ENCODE measurements around the gene OSGIN1. TPM values are rescaled to one million over a fixed set of nuclear protein-coding genes. Genes with fewer than 3 reads are reported as not detected.
"Not testable (repeated sequence)": the region's sequence is repeated elsewhere in the genome, so short reads cannot be mapped to it uniquely, and the experiment has no call there.

The OSGIN1 gene
- total RNA-seq, 2 experiments from 2014 or later = 2.1 to 2.6 TPM

DNA sequence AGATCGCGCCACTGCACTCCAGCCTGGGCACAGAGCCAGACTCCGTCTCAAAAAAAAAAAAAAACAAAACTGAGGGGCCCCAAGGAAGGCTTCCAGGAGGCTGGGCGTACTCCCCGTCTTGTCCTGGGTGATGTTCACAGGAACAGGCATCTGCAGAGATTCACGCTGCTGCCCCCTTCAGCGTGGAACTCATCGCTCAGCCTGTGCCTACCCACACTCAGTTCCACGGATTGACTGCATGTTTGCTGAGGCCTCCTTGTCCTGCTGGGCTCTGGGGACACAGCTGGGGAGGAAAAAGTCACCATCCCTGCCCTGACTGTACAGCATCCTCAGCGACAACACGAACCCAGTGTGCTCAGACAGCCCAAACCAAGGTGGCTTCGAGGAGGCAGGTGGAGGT, 12.9 kb upstream of the OSGIN1 start:
- ChIA-PET POLR2A (no interaction called here), CTCF (no interaction called here)
- no peaks in the 10 kb centered on the region for H3K36me3 ChIP-seq (ENCODE audit: insufficient read depth, low read length)
- no peaks in the 10 kb centered on the region for H3K27me3 ChIP-seq (ENCODE audit: control insufficient read depth in 1 of 2, insufficient read depth in 2 of 2, low read length in 2 of 2)
- H3K4me3 ChIP-seq (ENCODE audit: low read length) = no peak overlapping the region
- no peak overlapping the region for H3K4me3 Mint-ChIP-seq
- no peak overlapping the region for H3K27ac ChIP-seq (ENCODE audit: low read depth in 1 of 2, low read length in 2 of 2)
- ATAC-seq (ENCODE audit: poor library complexity) (no peak), DNase-seq (no peak)
- TF ChIP-seq, protein P1, sequence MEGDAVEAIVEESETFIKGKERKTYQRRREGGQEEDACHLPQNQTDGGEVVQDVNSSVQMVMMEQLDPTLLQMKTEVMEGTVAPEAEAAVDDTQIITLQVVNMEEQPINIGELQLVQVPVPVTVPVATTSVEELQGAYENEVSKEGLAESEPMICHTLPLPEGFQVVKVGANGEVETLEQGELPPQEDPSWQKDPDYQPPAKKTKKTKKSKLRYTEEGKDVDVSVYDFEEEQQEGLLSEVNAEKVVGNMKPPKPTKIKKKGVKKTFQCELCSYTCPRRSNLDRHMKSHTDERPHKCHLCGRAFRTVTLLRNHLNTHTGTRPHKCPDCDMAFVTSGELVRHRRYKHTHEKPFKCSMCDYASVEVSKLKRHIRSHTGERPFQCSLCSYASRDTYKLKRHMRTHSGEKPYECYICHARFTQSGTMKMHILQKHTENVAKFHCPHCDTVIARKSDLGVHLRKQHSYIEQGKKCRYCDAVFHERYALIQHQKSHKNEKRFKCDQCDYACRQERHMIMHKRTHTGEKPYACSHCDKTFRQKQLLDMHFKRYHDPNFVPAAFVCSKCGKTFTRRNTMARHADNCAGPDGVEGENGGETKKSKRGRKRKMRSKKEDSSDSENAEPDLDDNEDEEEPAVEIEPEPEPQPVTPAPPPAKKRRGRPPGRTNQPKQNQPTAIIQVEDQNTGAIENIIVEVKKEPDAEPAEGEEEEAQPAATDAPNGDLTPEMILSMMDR (IDR thresholded peaks at IDR 0.05) = no peak
- intact Hi-C loops (cut with DNase I, micrococcal nuclease) = no loop called here
- H3K9me3 ChIP-seq (ENCODE audit: control insufficient read depth in 1 of 2, insufficient read depth in 1 of 2, low read length in 2 of 2) = no peaks in the 10 kb centered on the region
- H3K27me3 Mint-ChIP-seq = no peaks in the 10 kb centered on the region
- H3K4me1 ChIP-seq (ENCODE audit: insufficient read depth, low read length) = no peaks in the 10 kb centered on the region
- H3K27ac Mint-ChIP-seq = no peak overlapping the region
- peaks cover 3% of the 10 kb centered on the region for H3K36me3 Mint-ChIP-seq (ENCODE audit: low read depth)
- peaks cover 4% of the 10 kb centered on the region for H3K4me1 Mint-ChIP-seq (ENCODE audit: low read depth)
- H3K9me3 Mint-ChIP-seq = no peaks in the 10 kb centered on the region

GRCh38 chr16:83940630-83941378, 12.2 kb upstream of the OSGIN1 start:
- H3K27ac Mint-ChIP-seq = no peak overlapping the region
- no peak overlapping the region for H3K4me3 ChIP-seq (ENCODE audit: low read length)
- no peaks in the 10 kb centered on the region for H3K9me3 ChIP-seq (ENCODE audit: control insufficient read depth in 1 of 2, insufficient read depth in 1 of 2, low read length in 2 of 2)
- ATAC-seq (ENCODE audit: poor library complexity) (no peak), DNase-seq (no peak)
- no peaks in the 10 kb centered on the region for H3K9me3 Mint-ChIP-seq
- no peaks in the 10 kb centered on the region for H3K36me3 ChIP-seq (ENCODE audit: insufficient read depth, low read length)
- H3K4me1 ChIP-seq (ENCODE audit: insufficient read depth, low read length) = no peaks in the 10 kb centered on the region
- no peaks in the 10 kb centered on the region for H3K27me3 ChIP-seq (ENCODE audit: control insufficient read depth in 1 of 2, insufficient read depth in 2 of 2, low read length in 2 of 2)
- no peak overlapping the region for H3K4me3 Mint-ChIP-seq
- ChIA-PET POLR2A (interaction anchor here (0.6 kb wide), 1 partner anchor 1888 kb away, joined by 4 read pairs; no protein-coding TSS in a partner anchor), CTCF (no interaction called here)
- intact Hi-C loops (cut with DNase I, micrococcal nuclease) = no loop called here
- H3K27ac ChIP-seq (ENCODE audit: low read depth in 1 of 2, low read length in 2 of 2) = no peak overlapping the region
- peaks cover 3% of the 10 kb centered on the region for H3K36me3 Mint-ChIP-seq (ENCODE audit: low read depth)
- no peaks in the 10 kb centered on the region for H3K27me3 Mint-ChIP-seq
- TF ChIP-seq, protein P1 (IDR thresholded peaks at IDR 0.05) = no peak
- H3K4me1 Mint-ChIP-seq (ENCODE audit: low read depth) = peaks cover 4% of the 10 kb centered on the region

DNA sequence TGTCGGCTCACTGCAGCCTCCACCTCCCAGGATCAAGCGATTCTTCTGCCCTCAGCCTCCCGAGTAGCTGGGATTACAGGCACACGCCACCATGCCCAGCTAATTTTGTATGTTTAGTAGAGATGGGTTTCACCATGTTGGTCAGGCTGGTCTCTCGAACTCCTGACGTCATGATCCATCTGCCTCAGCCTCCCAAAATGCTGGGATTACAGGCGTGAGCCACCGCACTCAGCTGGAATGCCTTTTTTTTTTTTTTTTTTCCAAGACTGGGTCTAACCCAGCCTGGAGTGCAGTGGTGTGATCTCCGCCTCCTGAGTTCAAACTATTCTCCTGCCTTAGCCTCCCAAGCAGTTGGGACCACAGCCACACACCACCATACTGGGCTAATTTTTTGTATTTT, 11.5 kb upstream of the OSGIN1 start:
- H3K36me3 ChIP-seq (ENCODE audit: insufficient read depth, low read length); H3K27ac Mint-ChIP-seq; H3K9me3 Mint-ChIP-seq; H3K27me3 ChIP-seq (ENCODE audit: control insufficient read depth in 1 of 2, insufficient read depth in 2 of 2, low read length in 2 of 2); H3K27ac ChIP-seq (ENCODE audit: low read depth in 1 of 2, low read length in 2 of 2); H3K4me1 ChIP-seq (ENCODE audit: insufficient read depth, low read length); intact Hi-C loops (cut with DNase I, micrococcal nuclease); CTCF ChIA-PET; H3K4me3 ChIP-seq (ENCODE audit: low read length); H3K4me3 Mint-ChIP-seq; ATAC-seq (ENCODE audit: poor library complexity); DNase-seq; H3K27me3 Mint-ChIP-seq; H3K4me1 Mint-ChIP-seq (ENCODE audit: low read depth); H3K36me3 Mint-ChIP-seq (ENCODE audit: low read depth); H3K9me3 ChIP-seq (ENCODE audit: control insufficient read depth in 1 of 2, insufficient read depth in 1 of 2, low read length in 2 of 2): not testable (repeated sequence)
- POLR2A ChIA-PET = interaction anchor here (0.6 kb wide), 1 partner anchor 1889 kb away, joined by 4 read pairs; no protein-coding TSS in a partner anchor

DNA sequence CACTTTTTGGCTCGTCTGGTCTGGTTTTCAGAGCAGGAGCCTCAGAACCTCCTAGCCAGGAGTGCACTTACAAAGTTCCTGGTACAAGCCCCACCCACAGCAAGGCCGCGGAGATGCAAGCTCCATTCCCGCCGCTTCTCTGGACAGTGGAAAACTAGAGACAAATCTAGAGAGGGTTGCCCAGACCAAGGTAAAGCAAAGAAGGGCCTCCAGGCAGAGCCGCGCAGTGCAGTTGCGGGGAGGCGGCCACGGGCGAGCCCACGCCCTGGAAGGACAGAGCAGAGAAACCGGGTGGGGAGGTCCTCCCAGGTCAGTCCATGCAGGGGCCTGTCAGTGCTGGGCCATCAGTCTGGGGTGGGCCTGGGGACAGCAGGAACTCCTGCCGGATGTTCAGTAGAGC, 11.0 kb upstream of the OSGIN1 start:
- ATAC-seq (ENCODE audit: poor library complexity) (no peak), DNase-seq (no peak)
- H3K4me1 ChIP-seq (ENCODE audit: insufficient read depth, low read length) = no peaks in the 10 kb centered on the region
- no peak overlapping the region for H3K4me3 ChIP-seq (ENCODE audit: low read length)
- no peaks in the 10 kb centered on the region for H3K27me3 ChIP-seq (ENCODE audit: control insufficient read depth in 1 of 2, insufficient read depth in 2 of 2, low read length in 2 of 2)
- POLR2A ChIA-PET = no interaction called here
- TF ChIP-seq, protein P1 (IDR thresholded peaks at IDR 0.05) = no peak
- Mint-ChIP-seq H3K4me1 (ENCODE audit: low read depth) (peaks cover 4% of the 10 kb centered on the region), H3K4me3 (no peak overlapping the region), H3K27ac (no peak overlapping the region), H3K36me3 (ENCODE audit: low read depth) (no peaks in the 10 kb centered on the region), H3K9me3 (no peaks in the 10 kb centered on the region), H3K27me3 (no peaks in the 10 kb centered on the region)
- no peak overlapping the region for H3K27ac ChIP-seq (ENCODE audit: low read depth in 1 of 2, low read length in 2 of 2)
- no peaks in the 10 kb centered on the region for H3K36me3 ChIP-seq (ENCODE audit: insufficient read depth, low read length)
- intact Hi-C loops (cut with DNase I, micrococcal nuclease) = no loop called here
- CTCF ChIA-PET = no interaction called here
- H3K9me3 ChIP-seq (ENCODE audit: control insufficient read depth in 1 of 2, insufficient read depth in 1 of 2, low read length in 2 of 2) = no peaks in the 10 kb centered on the region
